ENCODE measurements around the gene NOL9.

NOL9 gene

GRCh38 chr1:6486433-6487011, 67.8 kb downstream of the NOL9 start:
- peak; percentile 84 for DNase-seq

DNA sequence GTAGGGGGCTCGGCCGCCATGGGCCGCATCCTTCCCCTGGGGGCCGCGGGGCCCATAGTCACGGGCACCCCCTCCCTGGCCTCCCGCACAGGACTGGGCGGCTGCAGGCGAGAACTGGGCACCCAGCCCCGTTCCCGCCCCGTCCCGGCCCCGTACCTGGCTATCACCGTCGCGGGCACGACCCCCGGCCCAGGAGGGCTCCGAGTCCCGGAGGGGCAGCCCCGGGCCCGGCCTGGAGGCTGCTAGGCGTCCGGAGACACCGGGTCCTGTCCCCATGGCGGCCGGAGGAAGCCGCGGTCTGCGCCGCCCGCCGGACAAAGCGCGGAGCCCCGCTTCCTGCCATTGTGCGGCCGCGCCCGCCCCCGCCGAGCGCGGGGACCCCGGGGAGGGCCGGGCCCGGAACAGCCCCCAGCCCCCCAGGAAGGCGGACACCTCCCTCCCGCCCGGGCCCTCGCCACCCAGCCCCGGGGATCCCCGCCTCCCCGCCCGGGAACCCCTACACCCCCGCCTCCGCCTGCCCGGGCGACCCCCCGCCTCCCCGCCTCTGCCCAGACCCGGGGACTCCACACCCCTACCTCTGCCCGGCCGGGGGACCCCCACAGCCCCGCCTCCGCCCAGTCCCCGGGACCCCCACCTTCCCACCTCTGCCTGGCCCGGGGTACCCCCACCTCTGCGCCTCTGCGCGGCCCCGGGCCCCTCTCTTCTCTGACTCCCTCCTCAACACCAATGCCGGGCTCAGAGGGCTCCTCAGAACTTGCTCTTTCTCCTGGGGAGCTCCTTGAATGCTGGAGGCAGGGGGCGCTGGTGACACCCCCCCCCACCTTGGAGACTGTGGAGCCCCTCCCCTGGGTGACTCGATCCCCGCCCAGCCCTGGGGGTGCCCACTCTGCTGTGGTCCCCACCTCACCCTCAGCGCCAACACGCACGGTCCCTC, 68.9 kb downstream of the NOL9 start:
- no peak for DNase-seq

DNA sequence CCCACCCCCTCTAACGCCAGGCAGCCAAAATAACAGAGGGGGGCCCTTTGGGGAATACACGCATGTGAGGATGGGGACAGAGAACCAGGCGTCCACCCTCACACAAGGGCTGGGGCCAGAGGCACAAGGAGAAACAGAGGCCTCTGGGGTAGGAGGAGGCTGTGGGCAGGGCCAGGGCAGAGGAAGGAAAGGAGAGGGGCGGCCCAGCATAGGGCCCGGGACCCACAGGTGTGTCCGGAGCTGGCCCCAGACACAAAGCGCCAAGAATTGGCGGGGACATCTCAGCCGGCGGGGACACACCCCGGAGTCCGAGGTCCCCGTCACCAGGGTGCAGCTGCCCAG, 69.5 kb downstream of the NOL9 start:
- DNase-seq: no peak

DNA sequence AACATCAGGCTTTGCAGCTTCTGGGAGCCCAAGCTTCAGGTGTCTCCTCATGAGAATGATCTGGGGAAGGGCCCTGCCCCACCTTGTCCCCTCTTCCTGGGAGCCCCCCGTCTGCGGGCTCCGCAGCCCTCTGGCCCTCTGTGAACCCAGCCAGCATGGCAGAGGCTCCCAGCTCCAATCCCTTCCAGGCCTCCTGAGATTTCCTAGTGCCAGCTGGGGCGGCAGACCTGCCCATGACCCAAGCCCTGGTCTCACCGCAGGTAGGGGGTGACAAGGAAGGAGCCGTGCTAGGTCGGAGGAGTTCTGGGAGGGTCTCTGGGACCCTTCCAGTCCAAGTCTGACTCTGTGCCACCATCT, 70.6 kb downstream of the NOL9 start:
- no peak for DNase-seq

DNA sequence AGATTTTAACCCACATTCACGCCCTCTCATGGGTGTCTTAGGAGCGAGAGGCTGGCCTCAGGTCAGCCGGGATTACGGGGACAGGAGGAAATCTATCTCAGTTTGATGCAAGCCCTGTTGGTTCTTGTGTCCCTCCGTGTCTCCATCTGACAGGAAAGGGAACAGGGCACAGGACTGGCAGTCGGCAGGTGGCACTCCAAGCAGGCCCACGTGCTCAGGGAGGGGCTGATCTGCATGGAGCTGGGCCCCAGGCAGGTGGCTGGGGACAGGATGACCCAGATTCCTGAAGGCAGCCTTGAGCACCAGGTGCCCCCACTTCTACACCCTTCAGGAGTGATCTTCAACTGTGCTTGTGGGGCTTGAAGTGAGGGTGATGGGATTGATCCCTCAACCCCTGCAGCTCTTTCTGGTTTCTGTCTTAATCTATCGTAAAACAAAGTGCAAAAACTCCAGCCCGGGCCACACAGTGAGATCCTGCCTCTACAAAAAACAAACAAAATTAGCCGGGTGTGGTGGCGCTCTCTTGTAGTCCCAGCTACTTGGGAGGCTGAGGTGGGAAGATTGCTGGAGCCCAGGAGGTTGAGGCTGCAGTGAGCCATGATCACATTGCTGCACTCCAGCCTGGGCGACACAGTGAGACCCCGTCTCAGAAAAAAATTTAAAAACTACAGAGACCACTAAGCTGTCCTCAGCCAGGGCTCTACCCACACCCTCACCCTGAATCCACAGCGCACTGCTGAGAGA, 71.1 kb downstream of the NOL9 start:
- no peak for DNase-seq

- DNase-seq: no peak
Measured at GRCh38 chr1:6481820-6482219, 72.5 kb downstream of the NOL9 start.

GRCh38 chr1:6477039-6477820, 77.1 kb downstream of the NOL9 start:
- no peak for DNase-seq

DNA sequence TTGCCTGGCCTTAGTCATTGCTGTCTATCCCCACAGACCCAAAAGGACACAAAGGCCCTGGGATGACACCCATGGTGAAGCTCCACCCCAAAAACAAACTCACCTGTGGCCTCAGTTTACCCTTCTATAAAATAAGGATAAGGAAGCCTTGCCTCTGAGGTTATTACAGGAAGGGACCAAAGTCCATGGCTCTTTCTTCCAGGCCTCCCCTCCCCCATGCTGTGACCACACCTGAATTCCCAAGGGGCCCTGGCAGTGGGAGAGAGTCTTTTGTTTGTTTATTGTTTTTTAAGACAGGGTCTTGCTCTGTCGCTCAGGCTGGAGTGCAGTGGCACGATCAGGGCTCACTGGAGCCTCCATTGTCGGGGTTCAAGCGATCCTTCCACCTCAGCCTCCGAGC, 77.8 kb downstream of the NOL9 start:
- no peak for DNase-seq

DNA sequence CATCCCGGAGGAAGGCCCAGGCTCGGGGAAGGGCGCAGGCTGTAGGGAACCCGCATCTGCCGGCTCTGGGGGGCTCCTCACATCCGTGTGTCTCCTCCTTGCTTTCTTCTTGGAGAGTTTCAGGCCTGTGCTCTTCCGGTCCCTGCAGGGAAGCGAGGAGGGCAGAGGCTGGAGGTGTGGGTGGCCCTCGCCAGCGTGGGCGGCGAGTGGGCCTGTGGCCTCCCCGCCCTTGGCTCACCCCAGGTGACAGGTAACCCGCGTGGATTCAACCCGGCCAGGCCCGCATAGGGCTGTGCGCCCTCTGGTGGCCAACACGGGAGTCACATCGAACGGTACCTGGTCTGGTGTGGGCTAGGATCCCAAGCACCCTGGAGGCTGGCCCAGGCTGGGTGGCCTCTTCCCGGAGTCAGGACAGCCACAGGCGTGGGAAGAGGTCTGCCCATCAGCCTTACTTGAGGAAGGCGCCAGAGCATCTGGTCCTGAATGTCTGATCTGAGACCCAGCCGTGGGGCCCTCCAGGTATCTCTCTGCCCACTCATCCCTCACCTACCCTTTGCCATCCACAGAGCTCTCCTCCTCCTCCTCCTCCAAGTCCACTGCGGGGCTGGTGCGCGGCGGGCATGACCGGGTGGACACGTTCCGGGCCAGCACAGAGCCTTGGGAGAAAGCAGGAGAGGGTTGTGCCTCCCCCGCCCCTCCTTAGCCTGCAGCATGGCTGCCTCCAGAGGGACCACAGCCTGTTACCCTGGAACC, 78.8 kb downstream of the NOL9 start:
- DNase-seq: peak; percentile 32

DNA sequence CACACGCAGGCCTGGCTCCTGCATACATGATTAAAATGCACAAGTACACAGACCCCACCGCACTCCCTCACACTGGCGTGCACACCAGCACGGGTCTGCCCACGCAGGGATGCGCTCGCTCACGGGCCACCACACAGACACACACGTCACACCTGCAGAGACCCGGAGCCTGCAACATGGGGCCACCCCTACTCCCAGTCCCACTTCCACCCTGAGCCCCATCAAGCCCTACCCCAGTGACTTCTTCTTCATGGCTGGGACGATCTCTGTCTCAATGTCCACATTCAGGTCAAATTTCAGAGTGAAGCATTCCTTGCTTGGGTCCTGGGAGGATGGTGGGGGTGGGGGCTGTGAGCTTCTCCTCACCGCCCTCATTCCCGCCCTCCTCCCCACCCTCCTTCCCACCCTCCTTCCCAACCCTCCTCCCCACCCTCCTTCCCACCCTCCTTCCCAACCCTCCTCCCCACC, 79.5 kb downstream of the NOL9 start:
- DNase-seq: no peak

GRCh38 chr1:6473974-6474814, 80.1 kb downstream of the NOL9 start:
- DNase-seq: no peak

GRCh38 chr1:6473156-6473555, 81.2 kb downstream of the NOL9 start:
- DNase-seq: no peak

DNA sequence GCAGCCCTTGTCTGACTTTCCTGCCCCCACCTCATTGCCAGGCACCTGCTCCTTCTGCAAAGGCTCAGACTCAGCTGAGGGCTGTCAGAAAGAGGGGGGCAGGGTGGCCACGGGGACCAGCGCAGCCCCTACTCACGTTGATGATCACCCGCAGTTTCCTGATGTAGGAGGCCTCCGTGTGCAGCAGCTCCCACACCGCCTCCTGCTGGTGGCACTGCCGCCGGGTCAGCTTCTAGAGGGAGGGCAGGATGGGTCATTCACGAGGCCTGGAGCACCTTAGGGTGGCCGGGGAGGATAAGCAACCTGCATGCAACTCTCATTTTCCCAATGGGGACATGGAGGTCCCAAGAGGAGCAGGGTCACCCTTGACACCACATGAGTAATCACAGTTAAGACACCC, 81.9 kb downstream of the NOL9 start:
- no peak for DNase-seq

DNA sequence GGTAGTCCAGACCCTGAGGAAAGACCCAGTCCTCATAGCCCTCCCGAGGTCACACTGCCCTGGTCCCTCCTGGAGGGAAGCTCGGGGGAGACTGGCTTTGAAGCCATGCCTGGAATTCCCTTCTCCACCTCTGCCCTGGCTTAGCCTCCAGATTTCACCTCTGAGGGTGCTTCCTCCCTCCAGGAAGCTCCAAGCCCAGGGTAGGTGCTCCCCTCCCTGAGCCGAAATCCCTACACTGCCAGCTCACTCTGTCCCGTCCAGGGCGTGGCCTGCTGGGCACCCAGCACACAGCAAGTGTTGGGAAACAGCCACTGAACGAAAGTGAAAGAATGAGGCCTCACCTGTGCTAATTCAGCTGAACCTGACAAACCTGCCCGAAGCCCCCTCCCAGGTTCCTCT, 82.3 kb downstream of the NOL9 start:
- DNase-seq: no peak
